SK-N-SH (cell line): Measurements from ENCODE around the gene CBFA2T2. TPM values are rescaled to one million over a fixed set of nuclear protein-coding genes. Genes with fewer than 3 reads are reported as not detected.

Experiments used
- CTCF ChIA-PET: fragments of 300-600, 350-600 bp; formaldehyde crosslinking; extraction: SDS; loops from one replicate; lab custom pipeline; 2021; lab: Yijun Ruan, JAX
- POLR2A ChIA-PET: fragments of 350-600 bp; sonication (Branson Sonifier 250); formaldehyde crosslinking; extraction: SDS; loops from one replicate; lab custom pipeline; 2020; ENCODE audit warnings: antibody characterized with exemption, inconsistent platforms; lab: Yijun Ruan, JAX
- DNase-seq: peaks from one replicate; pipeline ENCODE4 v3.0.0; 2012
- H2AFZ ChIP-seq: fragments of 200-600 bp; sonication (generic); 2 replicates; pipeline ENCODE4 v1.8.1; 2016; ENCODE audit warnings: antibody characterized with exemption, mild to moderate bottlenecking, low read depth
- H3F3A ChIP-seq: fragments of 200-600 bp; sonication (generic); replicated peaks from 2 replicates; pipeline ENCODE3; 2016; ENCODE audit warnings: antibody characterized with exemption, mild to moderate bottlenecking; ENCODE audit not compliant: insufficient read depth
- H3K27ac ChIP-seq, 2 experiments: fragments of 200-500 bp in 1 of 2; fragments of 200-600 bp in 1 of 2; sonication (Bioruptor generic) in 1 of 2; sonication (generic), shearing (Covaris generic) in 1 of 2; 2 replicates each; pipeline versions ENCODE4 v1.5.1 to v1.6.1; 2014 to 2016; ENCODE audit warnings: low read depth in 2 of 2, inconsistent platforms in 1 of 2, low read length in 1 of 2, mild to moderate bottlenecking in 1 of 2, mixed read lengths in 1 of 2
- H3K27me3 ChIP-seq: fragments of 200-600 bp; sonication (generic), shearing (Covaris generic); 2 replicates; pipeline ENCODE4 v1.6.1; 2016; ENCODE audit warnings: mixed run types; ENCODE audit not compliant: insufficient read depth
- H3K36me3 ChIP-seq, 2 experiments: fragments of 200-500 bp in 1 of 2; fragments of 200-600 bp in 1 of 2; sonication (Bioruptor generic) in 1 of 2; sonication (generic) in 1 of 2; replicated peaks in 1 of 2; 2 replicates each; pipeline versions ENCODE3 to v1.5.1; 2014 to 2016; ENCODE audit warnings: low read length in 1 of 2, mild to moderate bottlenecking in 1 of 2; ENCODE audit not compliant: insufficient read depth in 2 of 2, control insufficient read depth in 1 of 2
- H3K4me1 ChIP-seq, 2 experiments: fragments of 200-500 bp in 1 of 2; fragments of 200-600 bp in 1 of 2; sonication (Bioruptor generic) in 1 of 2; sonication (generic), shearing (Covaris generic) in 1 of 2; 2 replicates each; pipeline versions ENCODE4 v1.5.1 to v1.6.1; 2014 to 2016; ENCODE audit warnings: low read depth in 1 of 2, low read length in 1 of 2, mixed run types in 1 of 2; ENCODE audit not compliant: insufficient read depth in 2 of 2, control insufficient read depth in 1 of 2
- H3K4me2 ChIP-seq: fragments of 200-600 bp; sonication (generic), shearing (Covaris generic); 2 replicates; pipeline ENCODE4 v1.6.1; 2017; ENCODE audit warnings: mixed run types
- H3K4me3 ChIP-seq, 2 experiments: fragments of 200-500 bp in 1 of 2; fragments of 200-600 bp in 1 of 2; sonication (Bioruptor generic) in 1 of 2; sonication (generic), shearing (Covaris generic) in 1 of 2; 2 replicates each; pipeline versions ENCODE4 v1.5.1 to v1.8.1; 2014 to 2016; ENCODE audit warnings: low read depth in 2 of 2, inconsistent platforms in 1 of 2, low read length in 1 of 2, mild to moderate bottlenecking in 1 of 2, mixed read lengths in 1 of 2, moderate library complexity in 1 of 2
- H3K79me2 ChIP-seq: fragments of 200-600 bp; sonication (generic); 2 replicates; pipeline ENCODE4 v1.8.1; 2017; ENCODE audit warnings: mild to moderate bottlenecking; ENCODE audit not compliant: insufficient read depth
- H3K9ac ChIP-seq: fragments of 200-600 bp; sonication (generic); 2 replicates; pipeline ENCODE4 v1.6.1; 2017; ENCODE audit warnings: mixed run types
- H3K9me2 ChIP-seq: fragments of 200-600 bp; sonication (generic); 2 replicates; pipeline ENCODE4 v1.6.1; 2017; ENCODE audit warnings: mixed run types
- H3K9me3 ChIP-seq: fragments of 200-600 bp; sonication (generic); 2 replicates; pipeline ENCODE4 v1.6.1; 2017; ENCODE audit warnings: mixed run types, mild to moderate bottlenecking, moderate library complexity
- H4K20me1 ChIP-seq: fragments of 200-600 bp; sonication (generic); 2 replicates; pipeline ENCODE4 v1.6.1; 2017; ENCODE audit warnings: mild to moderate bottlenecking, mixed run types; ENCODE audit not compliant: insufficient read depth
- FOSL2 ChIP-seq: IDR thresholded peaks from 2 replicates; pipeline ENCODE4 v1.4.0; 2012; ENCODE audit warnings: low read depth, mild to moderate bottlenecking, moderate library complexity, borderline replicate concordance
- FOXM1 ChIP-seq: IDR thresholded peaks from 2 replicates; pipeline ENCODE4 v1.4.0; 2012; ENCODE audit warnings: low read depth, mild to moderate bottlenecking
- GATA2 ChIP-seq: sonication (generic); formaldehyde crosslinking; IDR thresholded peaks from 2 replicates; pipeline ENCODE4 v1.5.0; 2020; ENCODE audit warnings: mild to moderate bottlenecking, missing genetic modification reagents
- JUND ChIP-seq: IDR thresholded peaks from 2 replicates; pipeline ENCODE4 v1.4.0; 2012
- MXI1 ChIP-seq: IDR thresholded peaks from 2 replicates; pipeline ENCODE4 v1.6.1; 2012; ENCODE audit warnings: mild to moderate bottlenecking, low read depth, low read length, improper control_type of control experiment
- SMC3 ChIP-seq: IDR thresholded peaks from 2 replicates; pipeline ENCODE4 v1.6.1; 2012; ENCODE audit warnings: low read depth, low read length, improper control_type of control experiment
- TAF1 ChIP-seq: IDR thresholded peaks from 2 replicates; pipeline ENCODE4 v1.6.1; 2012; ENCODE audit warnings: low read depth, mild to moderate bottlenecking, low read length, moderate library complexity, borderline replicate concordance
- WGBS: methylation state at CpG from one replicate; pipeline ENCODE4 v1.1.6; 2017; ENCODE audit warnings: low lambda C conversion rate; 5-methylcytosine and 5-hydroxymethylcytosine counted together
- polyA plus RNA-seq, 3 experiments: library from polyadenylated mRNA; depleted of rRNA; stranded (reverse); fragments of >200 nt; gene quantifications; 2 replicates each; pipeline ENCODE4 v1.2.3, GENCODE V29; 2012
- TF ChIP-seq, protein P1 (sequence below): fragments of 200-600 bp; sonication (generic); IDR thresholded peaks from 2 replicates; pipeline ENCODE4 v1.6.1; 2017; ENCODE audit warnings: antibody characterized with exemption, mild to moderate bottlenecking, moderate library complexity

CBFA2T2 gene
- polyA plus RNA-seq, 1 of the 3 experiments (the other 2 are of a cell fraction), result 11.0 TPM

DNA sequence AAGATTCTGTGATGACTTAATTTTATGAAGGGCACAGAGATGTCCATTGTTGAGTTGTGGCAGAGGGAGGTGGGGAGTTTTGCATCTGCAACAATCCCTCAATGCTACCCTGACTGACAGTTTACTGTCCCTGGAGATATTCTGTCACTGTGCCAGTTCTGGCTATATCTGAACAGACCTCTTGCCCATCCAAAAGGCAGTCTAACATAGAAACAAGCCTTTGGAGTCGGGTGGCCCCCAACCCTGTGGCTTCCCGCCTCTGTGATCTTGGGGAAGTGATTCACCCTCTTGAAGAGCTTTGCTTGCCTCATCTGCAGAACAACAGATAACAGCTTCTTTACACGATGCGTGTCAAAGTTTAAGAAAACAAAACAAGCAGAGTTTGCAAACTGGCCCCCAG lies 200.1 kb downstream of the CBFA2T2 start:
- H3F3A ChIP-seq, result no peaks in the 10 kb centered on the region
- H3K9ac ChIP-seq, result no peak overlapping the region
- H3K27me3 ChIP-seq, result no peaks in the 10 kb centered on the region
- H3K9me2 ChIP-seq, result no peaks in the 10 kb centered on the region
- H3K27ac ChIP-seq, result no peak overlapping the region
- ChIA-PET CTCF (interaction anchor here (1.4 kb wide), 1 partner anchor 22 kb away, joined by 4 read pairs; no protein-coding TSS in a partner anchor), POLR2A (no interaction called here)
- H3K36me3 ChIP-seq, result no peaks in the 10 kb centered on the region
- TF ChIP-seq TAF1 (no peak), SMC3 (no peak), JUND (0 out of 2 replicates have a peak, but pooled peaks have one; percentile 16), MXI1 (no peak)
- peaks cover 6% of the 10 kb centered on the region; the same call in 1 of the 2 replicates for H3K79me2 ChIP-seq
- no peaks in the 10 kb centered on the region for H3K9me3 ChIP-seq
- H2AFZ ChIP-seq, result 0 out of 2 replicates have a peak overlapping the region, but pooled peaks have one; percentile 0
- no peak for DNase-seq
- H4K20me1 ChIP-seq, result no peaks in the 10 kb centered on the region
- no peak overlapping the region for H3K4me3 ChIP-seq
- 0 out of 2 replicates have a peak overlapping the region, but pooled peaks have one; percentile 2 for H3K4me2 ChIP-seq
- WGBS, result 32% methylated on average over 4 of the region's 4 CpGs
- H3K4me1 ChIP-seq, result peaks cover 4 to 20% of the 10 kb centered on the region in 2 experiments; a peak in 2 of 4 replicates

DNA sequence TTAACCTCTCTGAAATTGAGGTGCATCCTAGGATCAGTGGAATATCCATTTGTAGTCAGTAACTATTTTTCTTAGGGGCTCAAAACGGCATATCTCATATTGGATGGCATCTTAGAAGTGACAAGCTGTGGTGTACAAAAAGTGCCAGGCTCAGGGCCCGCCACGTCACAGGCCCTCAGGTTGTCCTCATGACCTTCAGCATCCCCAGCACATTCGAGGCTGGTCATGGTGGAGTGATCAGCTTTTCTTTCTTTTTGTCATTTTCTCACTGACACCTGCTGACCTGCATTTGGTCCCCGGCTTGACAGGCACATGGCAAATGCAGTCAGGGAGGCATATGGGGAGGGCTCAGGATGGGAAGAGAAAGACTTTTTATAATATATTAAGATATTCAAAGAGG lies 203.4 kb downstream of the CBFA2T2 start:
- Histone ChIP-seq H3K27ac (no peak overlapping the region), H3K9me2 (no peaks in the 10 kb centered on the region), H3K36me3 (no peaks in the 10 kb centered on the region), H3K4me2 (no peak overlapping the region), H2AFZ (no peak overlapping the region), H3F3A (peaks cover 11% of the 10 kb centered on the region), H3K27me3 (no peaks in the 10 kb centered on the region), H4K20me1 (no peaks in the 10 kb centered on the region), H3K4me3 (no peak overlapping the region), H3K4me1 (peaks cover 4 to 21% of the 10 kb centered on the region in 2 experiments; a peak in 3 of 4 replicates), H3K9ac (no peak overlapping the region), H3K9me3 (no peaks in the 10 kb centered on the region), H3K79me2 (no peaks in the 10 kb centered on the region)
- CTCF ChIA-PET, result interaction anchor here (0.5 to 1.0 kb wide), 7 partner anchors 11 to 348 kb away, joined by 3 read pairs; no protein-coding TSS in a partner anchor
- TF ChIP-seq FOSL2, result no peak
- TF ChIP-seq FOXM1, result no peak
- TF ChIP-seq MXI1, result peak; percentile 37; the same call in 1 of the 2 replicates
- TF ChIP-seq, protein P1, sequence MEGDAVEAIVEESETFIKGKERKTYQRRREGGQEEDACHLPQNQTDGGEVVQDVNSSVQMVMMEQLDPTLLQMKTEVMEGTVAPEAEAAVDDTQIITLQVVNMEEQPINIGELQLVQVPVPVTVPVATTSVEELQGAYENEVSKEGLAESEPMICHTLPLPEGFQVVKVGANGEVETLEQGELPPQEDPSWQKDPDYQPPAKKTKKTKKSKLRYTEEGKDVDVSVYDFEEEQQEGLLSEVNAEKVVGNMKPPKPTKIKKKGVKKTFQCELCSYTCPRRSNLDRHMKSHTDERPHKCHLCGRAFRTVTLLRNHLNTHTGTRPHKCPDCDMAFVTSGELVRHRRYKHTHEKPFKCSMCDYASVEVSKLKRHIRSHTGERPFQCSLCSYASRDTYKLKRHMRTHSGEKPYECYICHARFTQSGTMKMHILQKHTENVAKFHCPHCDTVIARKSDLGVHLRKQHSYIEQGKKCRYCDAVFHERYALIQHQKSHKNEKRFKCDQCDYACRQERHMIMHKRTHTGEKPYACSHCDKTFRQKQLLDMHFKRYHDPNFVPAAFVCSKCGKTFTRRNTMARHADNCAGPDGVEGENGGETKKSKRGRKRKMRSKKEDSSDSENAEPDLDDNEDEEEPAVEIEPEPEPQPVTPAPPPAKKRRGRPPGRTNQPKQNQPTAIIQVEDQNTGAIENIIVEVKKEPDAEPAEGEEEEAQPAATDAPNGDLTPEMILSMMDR, result no peak
- TF ChIP-seq GATA2 (CRISPR knock-in tag), result no peak
- WGBS, result 76% methylated on average over 5 of the region's 5 CpGs
- POLR2A ChIA-PET, result no interaction called here
- no peak for DNase-seq
